ENCODE results near the gene CKAP2L. TPM values are rescaled to one million over a fixed set of nuclear protein-coding genes. Genes with fewer than 3 reads are reported as not detected.

The CKAP2L gene
- total RNA-seq, 4 donors from 2014 or later: 0.50 to 1.8 TPM; not detected in 2

GRCh38 chr2:112703684-112704083 lies 60.7 kb downstream of the CKAP2L start:
- WGBS, 2 donors (ENCODE audit: low coverage in 1 of 2): 65 to 75% methylated on average over 2 of the region's 2 CpGs

GRCh38 chr2:112701052-112701451 lies 63.4 kb downstream of the CKAP2L start:
- Histone ChIP-seq H3K4me1 (no peaks in the 10 kb centered on the region), H3K27me3 (no peaks in the 10 kb centered on the region), H3K27ac (no peak overlapping the region), H3K9me3 (no peaks in the 10 kb centered on the region), H3K4me3 (no peak overlapping the region), H3K36me3 (no peaks in the 10 kb centered on the region)
- WGBS, 2 donors (ENCODE audit: low coverage in 1 of 2): 53 to 82% methylated on average over 4 to 8 of the region's 8 CpGs
- ATAC-seq: no peak
- TF ChIP-seq CTCF (IDR thresholded peaks at IDR 0.05): no peak
- TF ChIP-seq EP300 (IDR thresholded peaks at IDR 0.05): no peak
- TF ChIP-seq POLR2A (IDR thresholded peaks at IDR 0.05): no peak
- no peak for TF ChIP-seq POLR2AphosphoS5 (IDR thresholded peaks at IDR 0.05)

More at GRCh38 chr2:112703684-112704083, 60.7 kb downstream of the CKAP2L start:
- no peaks in the 10 kb centered on the region for H3K36me3 ChIP-seq
- no peaks in the 10 kb centered on the region for H3K27me3 ChIP-seq
- H3K9me3 ChIP-seq: no peaks in the 10 kb centered on the region
- no peak for TF ChIP-seq POLR2AphosphoS5 (IDR thresholded peaks at IDR 0.05)
- no peak for TF ChIP-seq CTCF (IDR thresholded peaks at IDR 0.05)
- no peak for TF ChIP-seq POLR2A (IDR thresholded peaks at IDR 0.05)
- TF ChIP-seq EP300 (IDR thresholded peaks at IDR 0.05): no peak
- no peaks in the 10 kb centered on the region for H3K4me1 ChIP-seq
- no peak for ATAC-seq
- H3K27ac ChIP-seq: no peak overlapping the region
- no peak overlapping the region for H3K4me3 ChIP-seq

GRCh38 chr2:112699984-112700667 lies 64.3 kb downstream of the CKAP2L start:
- Histone ChIP-seq H3K27ac (no peak overlapping the region), H3K36me3 (no peaks in the 10 kb centered on the region), H3K9me3 (no peaks in the 10 kb centered on the region), H3K27me3 (no peaks in the 10 kb centered on the region), H3K4me3 (no peak overlapping the region), H3K4me1 (no peaks in the 10 kb centered on the region)
- TF ChIP-seq POLR2AphosphoS5 (IDR thresholded peaks at IDR 0.05): no peak
- no peak for TF ChIP-seq POLR2A (IDR thresholded peaks at IDR 0.05)
- TF ChIP-seq CTCF (IDR thresholded peaks at IDR 0.05): no peak
- TF ChIP-seq EP300 (IDR thresholded peaks at IDR 0.05): no peak
- WGBS, 2 donors (ENCODE audit: low coverage in 1 of 2): 42 to 58% methylated on average over 2 to 3 of the region's 3 CpGs
- ATAC-seq: no peak

- Histone ChIP-seq H3K9me3 (no peaks in the 10 kb centered on the region), H3K27ac (no peak overlapping the region), H3K27me3 (no peaks in the 10 kb centered on the region), H3K36me3 (no peaks in the 10 kb centered on the region), H3K4me1 (no peaks in the 10 kb centered on the region), H3K4me3 (no peak overlapping the region)
- TF ChIP-seq POLR2A (IDR thresholded peaks at IDR 0.05) (no peak), CTCF (IDR thresholded peaks at IDR 0.05) (no peak), EP300 (IDR thresholded peaks at IDR 0.05) (no peak), POLR2AphosphoS5 (IDR thresholded peaks at IDR 0.05) (no peak)
- 75 to 83% methylated on average over 3 of the region's 3 CpGs for WGBS, 2 donors (ENCODE audit: low coverage in 1 of 2)
- no peak for ATAC-seq
These were observed 65.4 kb downstream of the CKAP2L start for GRCh38 chr2:112698834-112699515.

- ATAC-seq: no peak
- TF ChIP-seq POLR2A (IDR thresholded peaks at IDR 0.05) (no peak), CTCF (IDR thresholded peaks at IDR 0.05) (no peak), POLR2AphosphoS5 (IDR thresholded peaks at IDR 0.05) (no peak)
- Histone ChIP-seq H3K4me3 (no peak overlapping the region), H3K27me3 (no peaks in the 10 kb centered on the region), H3K9me3 (no peaks in the 10 kb centered on the region), H3K27ac (no peak overlapping the region), H3K36me3 (no peaks in the 10 kb centered on the region), H3K4me1 (no peaks in the 10 kb centered on the region)
- 96 to 100% methylated on average over 3 to 9 of the region's 12 CpGs for WGBS, 2 donors (ENCODE audit: low coverage in 1 of 2)
These were observed 70.2 kb downstream of the CKAP2L start for GRCh38 chr2:112694182-112694581.
